GM10266 (cell line): Measurements from ENCODE around the gene PCDHGB2.
"Not testable (repeated sequence)": the region's sequence is repeated elsewhere in the genome, so short reads cannot be mapped to it uniquely, and the experiment has no call there.

Experiments
- DNase-seq: peaks from one replicate; pipeline ENCODE4 v3.0.0; 2012; ENCODE audit errors: extremely low spot score
- CTCF ChIP-seq: IDR thresholded peaks from 2 replicates; pipeline ENCODE4 v1.5.1; 2012; ENCODE audit warnings: mild to moderate bottlenecking, low read depth; ENCODE audit not compliant: control insufficient read depth, insufficient read depth; ENCODE audit errors: missing control alignments

PCDHGB2 gene

GRCh38 chr5:141326088-141326854 is 33.5 kb upstream of the PCDHGB2 start:
- peak; percentile 50 for TF ChIP-seq CTCF
- peak; percentile 70 for DNase-seq

GRCh38 chr5:141328231-141328630 is 31.6 kb upstream of the PCDHGB2 start:
- TF ChIP-seq CTCF = no peak

GRCh38 chr5:141330299-141331080 is 29.3 kb upstream of the PCDHGB2 start, which contains the start of gene PCDHGA1:
TSS of gene PCDHGA1 (plus strand) at chr5:141330514.
- DNase-seq = no peak
- peak; percentile 29 for TF ChIP-seq CTCF

More at GRCh38 chr5:141328231-141328630, 31.6 kb upstream of the PCDHGB2 start:
- no peak for DNase-seq

- DNase-seq = not testable (repeated sequence)
Measured at GRCh38 chr5:141332571-141332970, 27.2 kb upstream of the PCDHGB2 start.

- peak; percentile 55 for DNase-seq
- peak; percentile 30 for TF ChIP-seq CTCF
Measured at GRCh38 chr5:141338538-141339306, 21.1 kb upstream of the PCDHGB2 start, which contains the start of gene PCDHGA2. TSS of gene PCDHGA2 (plus strand) at chr5:141338760.

- not testable (repeated sequence) for DNase-seq
Measured at GRCh38 chr5:141340781-141341354, 18.9 kb upstream of the PCDHGB2 start.

GRCh38 chr5:141342773-141343172 is 17.0 kb upstream of the PCDHGB2 start:
- DNase-seq = no peak
- no peak for TF ChIP-seq CTCF
